HepG2 (cell line): ENCODE measurements around the gene SERPINA9. TPM values are rescaled to one million over a fixed set of nuclear protein-coding genes. Genes with fewer than 3 reads are reported as not detected.
A peak's percentile ranks its signal among the peaks of the same experiment; 100 is the strongest.

Experiments
- GLI4 ChIP-seq: sonication (generic); formaldehyde crosslinking; IDR thresholded peaks from 2 replicates; pipeline ENCODE4 v1.5.1; 2020; ENCODE audit warnings: missing genetic modification reagents, mild to moderate bottlenecking, moderate library complexity, borderline replicate concordance
- HNF4A ChIP-seq: sonication (generic); formaldehyde crosslinking; IDR thresholded peaks from 2 replicates; pipeline ENCODE4 v1.4.0; 2020; ENCODE audit warnings: missing genetic modification reagents
- HOXA5 ChIP-seq: sonication (generic); formaldehyde crosslinking; IDR thresholded peaks from 2 replicates; pipeline ENCODE4 v1.4.0; 2020; ENCODE audit warnings: missing genetic modification reagents
- KDM6A ChIP-seq: IDR thresholded peaks from 2 replicates; pipeline ENCODE4 v1.6.1; 2016; ENCODE audit warnings: low read depth
- LCORL ChIP-seq, 2 experiments: fragments of 450-650 bp in 1 of 2; sonication (generic) in 1 of 2; formaldehyde crosslinking in 1 of 2; IDR thresholded peaks; 2 replicates each; pipeline versions ENCODE4 v1.5.0 to v1.6.1; 2017 to 2020; ENCODE audit warnings: antibody characterized with exemption in 1 of 2, missing genetic modification reagents in 1 of 2
- MAZ ChIP-seq, 2 experiments: sonication (generic) in 1 of 2; formaldehyde crosslinking in 1 of 2; IDR thresholded peaks; 2 replicates each; pipeline versions ENCODE4 v1.5.0 to v1.6.1; 2012 to 2020; ENCODE audit warnings: low read depth in 2 of 2, mild to moderate bottlenecking in 2 of 2, borderline replicate concordance in 1 of 2, improper control_type of control experiment in 1 of 2, low read length in 1 of 2, missing genetic modification reagents in 1 of 2, moderate library complexity in 1 of 2
- MIER2 ChIP-seq: IDR thresholded peaks from 2 replicates; pipeline ENCODE4 v1.6.1; 2016; ENCODE audit warnings: missing biosample characterization, missing genetic modification reagents
- SKI ChIP-seq: fragments of 450-650 bp; IDR thresholded peaks from one replicate; pipeline ENCODE4 v1.6.1; 2018; ENCODE audit warnings: mild to moderate bottlenecking; ENCODE audit not compliant: partially characterized antibody
- SP5 ChIP-seq: IDR thresholded peaks from 2 replicates; pipeline ENCODE4 v1.6.1; 2016; ENCODE audit warnings: low read depth, borderline replicate concordance
- STAT5B ChIP-seq: sonication (generic); formaldehyde crosslinking; IDR thresholded peaks from 2 replicates; pipeline ENCODE4 v1.4.0; 2020; ENCODE audit warnings: missing genetic modification reagents
- THAP11 ChIP-seq: IDR thresholded peaks from 2 replicates; pipeline ENCODE4 v1.6.1; 2016; ENCODE audit warnings: missing biosample characterization, missing genetic modification reagents
- TSC22D2 ChIP-seq: sonication (generic); formaldehyde crosslinking; IDR thresholded peaks from 2 replicates; pipeline ENCODE4 v1.5.1; 2020; ENCODE audit warnings: missing genetic modification reagents, mild to moderate bottlenecking, borderline replicate concordance
- ZNF124 ChIP-seq: sonication (generic); formaldehyde crosslinking; IDR thresholded peaks from 2 replicates; pipeline ENCODE4 v1.4.0; 2020; ENCODE audit warnings: missing genetic modification reagents
- ZNF20 ChIP-seq: sonication (generic); formaldehyde crosslinking; IDR thresholded peaks from 2 replicates; pipeline ENCODE4 v1.4.0; 2020; ENCODE audit warnings: mild to moderate bottlenecking, moderate library complexity, missing genetic modification reagents
- ZNF383 ChIP-seq: sonication (generic); formaldehyde crosslinking; IDR thresholded peaks from 2 replicates; pipeline ENCODE4 v1.4.0; 2020; ENCODE audit warnings: missing genetic modification reagents, mild to moderate bottlenecking, borderline replicate concordance
- ZNF619 ChIP-seq: sonication (generic); formaldehyde crosslinking; IDR thresholded peaks from 2 replicates; pipeline ENCODE4 v1.4.0; 2020; ENCODE audit warnings: mild to moderate bottlenecking, missing genetic modification reagents
- polyA plus RNA-seq, 8 experiments: library from polyadenylated mRNA; depleted of rRNA in 3 of 8; stranded (reverse) in 7 of 8; unstranded in 1 of 8; fragments of >200 nt; fragmentation: Illumina TruSeq in 4 of 8; extraction: Trizol in 4 of 8; gene quantifications; 2 replicates each; pipeline versions ENCODE4 v1.2.1 to v1.2.3, GENCODE V29; 2011 to 2016; ENCODE audit warnings: low read depth in 4 of 8, missing spikeins in 1 of 8, mixed read lengths in 1 of 8; ENCODE audit not compliant: insufficient read depth in 1 of 8
- total RNA-seq, 5 experiments: library from RNA; depleted of rRNA; stranded (reverse); fragments of >200 nt; fragmentation: Illumina TruSeq; extraction: Trizol; gene quantifications; 2 replicates each; pipeline ENCODE4 v1.2.3, GENCODE V29; 2016; ENCODE audit warnings: low read depth in 1 of 5
- TF ChIP-seq, protein P1 (sequence below): sonication (generic); formaldehyde crosslinking; IDR thresholded peaks from 2 replicates; pipeline ENCODE4 v1.4.0; 2020; ENCODE audit warnings: missing genetic modification reagents, borderline replicate concordance
- TF ChIP-seq, protein P2 (sequence below): sonication (generic); formaldehyde crosslinking; IDR thresholded peaks from 2 replicates; pipeline ENCODE4 v1.5.0; 2020; ENCODE audit warnings: missing genetic modification reagents
- TF ChIP-seq, protein P3 (sequence below), 2 experiments: sonication (generic) in 1 of 2; formaldehyde crosslinking in 1 of 2; IDR thresholded peaks; 2 replicates each; pipeline versions ENCODE4 v1.6.1 to v1.9.0; 2014 to 2022; ENCODE audit warnings: antibody characterized with exemption in 1 of 2, borderline replicate concordance in 1 of 2, inconsistent platforms in 1 of 2, low read depth in 1 of 2, missing genetic modification reagents in 1 of 2

SERPINA9 gene
- total and polyA plus RNA-seq, 2 of the 13 experiments (the other 11 are each of a cell fraction or from before 2014, with no cell fraction given), result 0.21 TPM; not detected in 1

DNA sequence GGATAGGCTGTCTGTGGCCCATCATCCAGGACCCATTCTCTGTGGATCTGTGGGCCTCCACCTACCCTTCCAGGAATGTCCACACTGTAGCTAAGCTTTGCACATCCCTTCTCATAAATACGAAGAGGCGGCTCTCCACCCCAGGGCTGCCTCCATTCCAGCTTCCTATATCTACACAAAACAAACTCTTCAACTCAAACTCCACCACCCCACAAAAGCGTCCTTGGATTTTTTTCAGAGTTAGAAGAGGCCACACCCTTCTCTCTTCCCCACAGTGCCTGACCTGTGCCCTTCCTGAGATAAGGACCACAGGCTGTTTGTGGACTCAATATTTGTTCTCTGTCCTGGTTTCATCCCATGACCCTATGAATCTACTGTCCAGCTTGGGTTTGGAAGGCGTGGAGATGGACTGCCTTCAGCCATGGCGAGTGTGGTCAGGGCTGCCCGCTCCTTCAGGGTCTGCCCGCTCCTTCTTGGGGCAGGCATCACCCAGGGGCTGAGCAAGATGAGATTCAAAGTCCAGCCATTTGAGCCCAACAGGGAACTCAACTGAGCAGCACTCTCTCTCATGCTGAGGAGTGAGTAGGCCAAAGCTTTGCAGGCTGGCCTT lies 46.2 kb upstream of the SERPINA9 start (continued):
- TF ChIP-seq, protein P1, sequence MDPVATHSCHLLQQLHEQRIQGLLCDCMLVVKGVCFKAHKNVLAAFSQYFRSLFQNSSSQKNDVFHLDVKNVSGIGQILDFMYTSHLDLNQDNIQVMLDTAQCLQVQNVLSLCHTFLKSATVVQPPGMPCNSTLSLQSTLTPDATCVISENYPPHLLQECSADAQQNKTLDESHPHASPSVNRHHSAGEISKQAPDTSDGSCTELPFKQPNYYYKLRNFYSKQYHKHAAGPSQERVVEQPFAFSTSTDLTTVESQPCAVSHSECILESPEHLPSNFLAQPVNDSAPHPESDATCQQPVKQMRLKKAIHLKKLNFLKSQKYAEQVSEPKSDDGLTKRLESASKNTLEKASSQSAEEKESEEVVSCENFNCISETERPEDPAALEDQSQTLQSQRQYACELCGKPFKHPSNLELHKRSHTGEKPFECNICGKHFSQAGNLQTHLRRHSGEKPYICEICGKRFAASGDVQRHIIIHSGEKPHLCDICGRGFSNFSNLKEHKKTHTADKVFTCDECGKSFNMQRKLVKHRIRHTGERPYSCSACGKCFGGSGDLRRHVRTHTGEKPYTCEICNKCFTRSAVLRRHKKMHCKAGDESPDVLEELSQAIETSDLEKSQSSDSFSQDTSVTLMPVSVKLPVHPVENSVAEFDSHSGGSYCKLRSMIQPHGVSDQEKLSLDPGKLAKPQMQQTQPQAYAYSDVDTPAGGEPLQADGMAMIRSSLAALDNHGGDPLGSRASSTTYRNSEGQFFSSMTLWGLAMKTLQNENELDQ (CRISPR knock-in tag), result no peak
- TF ChIP-seq MAZ (IDR thresholded peaks at IDR 0.05; ENCODE audit: borderline replicate concordance, low read depth, low read length) (no peak), MAZ (CRISPR knock-in tag; IDR thresholded peaks at IDR 0.05; ENCODE audit: low read depth) (0 out of 2 replicates have a peak, but pooled peaks have one; percentile 54), HNF4A (CRISPR knock-in tag) (peak; percentile 92), ZNF20 (no peak), TSC22D2 (CRISPR knock-in tag) (0 out of 2 replicates have a peak, but pooled peaks have one; percentile 37), KDM6A (CRISPR knock-in tag) (peak; percentile 79), HOXA5 (no peak), MIER2 (peak; percentile 63; the same call in 1 of the 2 replicates), LCORL (IDR thresholded peaks at IDR 0.05) (no peak), LCORL (CRISPR knock-in tag; IDR thresholded peaks at IDR 0.05) (peak; percentile 86; the same call in 1 of the 2 replicates), ZNF383 (CRISPR knock-in tag) (no peak), STAT5B (CRISPR knock-in tag) (no peak), THAP11 (CRISPR knock-in tag) (peak; percentile 63), SKI (peak; percentile 50), ZNF124 (CRISPR knock-in tag) (peak; percentile 72; the same call in 1 of the 2 replicates), ZNF619 (CRISPR knock-in tag) (no peak), GLI4 (CRISPR knock-in tag) (no peak), SP5 (CRISPR knock-in tag) (peak; percentile 82)
- TF ChIP-seq, protein P2, sequence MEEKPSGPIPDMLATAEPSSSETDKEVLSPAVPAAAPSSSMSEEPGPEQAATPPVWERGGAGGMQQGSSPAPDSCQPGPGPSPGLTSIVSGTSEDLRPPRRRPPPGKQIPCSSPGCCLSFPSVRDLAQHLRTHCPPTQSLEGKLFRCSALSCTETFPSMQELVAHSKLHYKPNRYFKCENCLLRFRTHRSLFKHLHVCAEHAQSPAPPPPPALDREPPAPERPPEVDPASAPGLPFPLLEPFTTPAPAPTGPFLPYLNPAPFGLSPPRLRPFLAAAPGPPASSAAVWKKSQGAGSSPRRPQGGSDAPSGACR, result 0 out of 2 replicates have a peak, but pooled peaks have one; percentile 25
- TF ChIP-seq, protein P3, sequence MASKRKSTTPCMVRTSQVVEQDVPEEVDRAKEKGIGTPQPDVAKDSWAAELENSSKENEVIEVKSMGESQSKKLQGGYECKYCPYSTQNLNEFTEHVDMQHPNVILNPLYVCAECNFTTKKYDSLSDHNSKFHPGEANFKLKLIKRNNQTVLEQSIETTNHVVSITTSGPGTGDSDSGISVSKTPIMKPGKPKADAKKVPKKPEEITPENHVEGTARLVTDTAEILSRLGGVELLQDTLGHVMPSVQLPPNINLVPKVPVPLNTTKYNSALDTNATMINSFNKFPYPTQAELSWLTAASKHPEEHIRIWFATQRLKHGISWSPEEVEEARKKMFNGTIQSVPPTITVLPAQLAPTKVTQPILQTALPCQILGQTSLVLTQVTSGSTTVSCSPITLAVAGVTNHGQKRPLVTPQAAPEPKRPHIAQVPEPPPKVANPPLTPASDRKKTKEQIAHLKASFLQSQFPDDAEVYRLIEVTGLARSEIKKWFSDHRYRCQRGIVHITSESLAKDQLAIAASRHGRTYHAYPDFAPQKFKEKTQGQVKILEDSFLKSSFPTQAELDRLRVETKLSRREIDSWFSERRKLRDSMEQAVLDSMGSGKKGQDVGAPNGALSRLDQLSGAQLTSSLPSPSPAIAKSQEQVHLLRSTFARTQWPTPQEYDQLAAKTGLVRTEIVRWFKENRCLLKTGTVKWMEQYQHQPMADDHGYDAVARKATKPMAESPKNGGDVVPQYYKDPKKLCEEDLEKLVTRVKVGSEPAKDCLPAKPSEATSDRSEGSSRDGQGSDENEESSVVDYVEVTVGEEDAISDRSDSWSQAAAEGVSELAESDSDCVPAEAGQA (IDR thresholded peaks at IDR 0.05; ENCODE audit: low read depth), result 0 out of 2 replicates have a peak, but pooled peaks have one; percentile 28
- TF ChIP-seq, protein P3 (CRISPR knock-in tag; IDR thresholded peaks at IDR 0.05; ENCODE audit: borderline replicate concordance), result no peak
